ENCODE data around the gene GLT6D1. TPM values are rescaled to one million over a fixed set of nuclear protein-coding genes. Genes with fewer than 3 reads are reported as not detected.

Gene GLT6D1
- total RNA-seq, 4 donors from 2014 or later = not detected

DNA sequence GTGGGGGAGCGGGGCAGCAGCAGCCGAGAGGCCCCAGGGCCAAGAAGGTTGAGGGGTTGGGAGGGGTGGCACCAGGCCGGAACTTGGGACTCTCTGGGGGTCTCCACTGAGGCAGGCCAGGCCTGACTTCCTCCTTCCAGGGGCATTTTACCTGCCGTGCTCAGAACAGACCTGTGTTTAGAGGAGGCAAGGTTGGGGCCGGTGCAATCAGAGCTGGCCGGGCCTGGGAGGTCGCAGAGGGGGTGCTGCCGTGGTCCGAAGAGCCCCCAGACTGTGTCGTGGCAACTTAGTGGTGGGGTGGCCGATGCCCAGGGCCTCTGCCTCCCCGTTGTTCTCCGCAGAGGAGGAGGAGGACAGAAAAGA is 21.8 kb downstream of the GLT6D1 start:
- DNase-seq = no peak
- WGBS, 2 donors = 81 to 87% methylated on average over 7 to 13 of the region's 13 CpGs
- Histone ChIP-seq H3K36me3 (no peaks in the 10 kb centered on the region), H3K4me3 (replicated peaks in 1 of 3) (no peak overlapping the region), H3K27ac (no peak overlapping the region), H3K9me3 (no peaks in the 10 kb centered on the region), H3K27me3 (no peaks in the 10 kb centered on the region), H3K4me1 (peaks cover 15 to 22% of the 10 kb centered on the region in 2 donors)
- TF ChIP-seq, protein P1, sequence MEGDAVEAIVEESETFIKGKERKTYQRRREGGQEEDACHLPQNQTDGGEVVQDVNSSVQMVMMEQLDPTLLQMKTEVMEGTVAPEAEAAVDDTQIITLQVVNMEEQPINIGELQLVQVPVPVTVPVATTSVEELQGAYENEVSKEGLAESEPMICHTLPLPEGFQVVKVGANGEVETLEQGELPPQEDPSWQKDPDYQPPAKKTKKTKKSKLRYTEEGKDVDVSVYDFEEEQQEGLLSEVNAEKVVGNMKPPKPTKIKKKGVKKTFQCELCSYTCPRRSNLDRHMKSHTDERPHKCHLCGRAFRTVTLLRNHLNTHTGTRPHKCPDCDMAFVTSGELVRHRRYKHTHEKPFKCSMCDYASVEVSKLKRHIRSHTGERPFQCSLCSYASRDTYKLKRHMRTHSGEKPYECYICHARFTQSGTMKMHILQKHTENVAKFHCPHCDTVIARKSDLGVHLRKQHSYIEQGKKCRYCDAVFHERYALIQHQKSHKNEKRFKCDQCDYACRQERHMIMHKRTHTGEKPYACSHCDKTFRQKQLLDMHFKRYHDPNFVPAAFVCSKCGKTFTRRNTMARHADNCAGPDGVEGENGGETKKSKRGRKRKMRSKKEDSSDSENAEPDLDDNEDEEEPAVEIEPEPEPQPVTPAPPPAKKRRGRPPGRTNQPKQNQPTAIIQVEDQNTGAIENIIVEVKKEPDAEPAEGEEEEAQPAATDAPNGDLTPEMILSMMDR (IDR thresholded peaks at IDR 0.05) = no peak
- TF ChIP-seq POLR2A (IDR thresholded peaks at IDR 0.05) = no peak
- intact Hi-C loops (cut with DNase I) = no loop called here

GRCh38 chr9:135616619-135617537 is 22.5 kb downstream of the GLT6D1 start:
- no peaks in the 10 kb centered on the region for H3K36me3 ChIP-seq
- no peak for DNase-seq
- TF ChIP-seq, protein P1 (IDR thresholded peaks at IDR 0.05) = no peak
- TF ChIP-seq POLR2A (IDR thresholded peaks at IDR 0.05) = no peak
- no peak overlapping the region for H3K27ac ChIP-seq
- 87% methylated on average over 13 to 34 of the region's 34 CpGs for WGBS, 2 donors
- H3K9me3 ChIP-seq = no peaks in the 10 kb centered on the region
- H3K4me1 ChIP-seq = peaks cover 9 to 15% of the 10 kb centered on the region in 2 donors
- no peak overlapping the region for H3K4me3 ChIP-seq (replicated peaks in 1 of 3)
- intact Hi-C loops (cut with DNase I) = no loop called here
- H3K27me3 ChIP-seq = no peaks in the 10 kb centered on the region

DNA sequence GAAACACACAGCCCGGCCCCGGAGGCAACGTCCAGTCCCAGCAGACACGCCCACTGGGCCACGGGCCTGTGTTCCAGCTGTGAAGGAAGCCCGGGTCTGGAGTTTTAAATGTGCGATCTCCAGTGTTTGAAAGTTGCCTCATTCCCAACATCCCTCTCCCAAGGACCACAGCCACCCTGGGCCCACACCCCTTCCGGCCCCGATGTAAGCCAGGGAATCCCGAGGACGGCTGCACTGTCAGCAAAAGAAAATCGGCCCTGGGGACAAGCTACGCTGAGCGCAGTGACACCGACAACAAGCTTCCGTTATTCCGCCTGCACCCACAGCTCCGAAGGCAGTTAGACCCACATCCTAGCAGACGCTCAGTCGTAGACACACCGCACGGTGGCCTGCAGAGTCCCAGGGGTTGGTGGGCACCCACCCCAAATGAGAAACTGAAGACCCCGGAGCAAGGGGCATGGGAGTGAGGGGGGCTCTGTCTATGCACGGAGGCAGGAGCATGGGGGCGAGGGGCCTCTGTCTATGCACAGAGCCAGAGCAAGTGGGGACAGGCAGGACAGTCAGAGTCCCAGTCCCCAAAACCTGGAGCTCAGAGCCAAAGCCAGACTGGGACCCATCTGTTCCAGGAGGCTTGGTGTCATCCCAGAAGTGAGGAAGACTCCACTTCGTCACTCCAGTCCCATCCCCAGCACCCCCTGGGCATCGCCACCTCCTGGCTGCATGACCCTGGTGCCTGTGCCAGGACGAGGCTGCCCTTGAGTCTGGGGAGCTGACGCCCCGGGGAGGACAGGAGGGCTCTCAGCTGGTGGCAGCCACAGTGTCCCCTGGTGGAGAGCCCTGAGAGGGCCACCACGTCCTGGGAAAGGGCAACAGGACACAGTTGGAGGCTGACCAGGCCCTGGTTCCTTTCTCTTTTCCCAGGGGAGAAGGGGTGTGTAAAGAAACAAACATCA is 23.4 kb downstream of the GLT6D1 start:
- Histone ChIP-seq H3K36me3 (no peaks in the 10 kb centered on the region), H3K4me1 (peaks cover 7 to 8% of the 10 kb centered on the region in 2 donors), H3K27me3 (no peaks in the 10 kb centered on the region), H3K27ac (no peak overlapping the region), H3K9me3 (no peaks in the 10 kb centered on the region), H3K4me3 (replicated peaks in 1 of 3) (no peak overlapping the region)
- no peak for DNase-seq
- TF ChIP-seq POLR2A (IDR thresholded peaks at IDR 0.05) = no peak
- TF ChIP-seq, protein P1 (IDR thresholded peaks at IDR 0.05) = no peak
- intact Hi-C loops (cut with DNase I) = no loop called here
- 74 to 76% methylated on average over 19 to 24 of the region's 31 CpGs for WGBS, 2 donors

GRCh38 chr9:135614821-135615665 is 24.3 kb downstream of the GLT6D1 start:
- Histone ChIP-seq H3K9me3 (no peaks in the 10 kb centered on the region), H3K36me3 (no peaks in the 10 kb centered on the region), H3K4me3 (replicated peaks in 1 of 3) (no peak overlapping the region), H3K4me1 (peaks cover 7 to 8% of the 10 kb centered on the region in 2 donors), H3K27me3 (no peaks in the 10 kb centered on the region), H3K27ac (no peak overlapping the region)
- WGBS, 2 donors = 77 to 79% methylated on average over 4 to 20 of the region's 29 CpGs
- DNase-seq = no peak
- TF ChIP-seq, protein P1 (IDR thresholded peaks at IDR 0.05) = no peak
- TF ChIP-seq POLR2A (IDR thresholded peaks at IDR 0.05) = no peak
- intact Hi-C loops (cut with DNase I) = no loop called here
